Kidney glomerular epithelial cell (primary cell): Measurements from ENCODE around the gene VAV3.
A peak's percentile ranks its signal among the peaks of the same experiment; 100 is the strongest.

Source experiments
- DNase-seq: peaks from one replicate; lab custom pipeline; 2025; lab: John Stamatoyannopoulos, UW

The VAV3 gene

DNA sequence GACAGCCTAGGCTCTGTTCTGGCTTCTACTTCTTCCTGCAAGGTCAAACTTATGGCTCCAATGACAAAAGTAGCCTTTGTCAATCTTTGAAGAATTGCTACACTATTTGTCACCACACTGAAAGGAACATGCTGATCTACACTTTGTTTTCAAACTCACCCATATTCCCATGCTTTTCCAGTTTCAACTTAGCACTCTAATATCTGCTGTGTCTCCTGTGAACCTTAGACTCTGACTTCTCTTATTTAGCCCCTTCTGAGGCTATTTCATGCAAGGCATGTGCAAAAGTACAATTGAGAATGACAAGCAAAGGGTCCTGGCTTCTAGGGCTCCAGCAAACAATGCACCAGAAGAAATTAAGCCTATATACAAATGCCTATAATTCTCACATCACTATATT lies 374.9 kb downstream of the VAV3 start:
- no peak for DNase-seq

DNA sequence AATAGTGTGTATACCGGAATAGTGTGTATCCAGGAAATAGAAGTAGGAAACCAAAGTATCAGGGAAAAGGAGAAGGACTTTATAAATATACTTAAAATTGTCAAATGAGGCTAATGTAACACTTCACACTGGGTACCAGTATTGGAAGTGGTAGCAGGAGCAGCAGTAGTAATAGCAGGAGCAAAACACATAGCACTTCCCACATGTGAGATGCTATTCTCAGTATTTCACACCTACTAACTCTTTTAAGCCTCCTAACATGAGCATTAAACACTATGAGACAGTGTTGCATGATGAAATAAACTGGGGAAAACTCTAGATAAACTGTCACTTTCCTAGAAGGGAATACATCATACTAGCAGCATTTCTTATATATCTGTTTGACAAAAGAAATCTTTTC lies 376.7 kb downstream of the VAV3 start:
- DNase-seq, result no peak

DNA sequence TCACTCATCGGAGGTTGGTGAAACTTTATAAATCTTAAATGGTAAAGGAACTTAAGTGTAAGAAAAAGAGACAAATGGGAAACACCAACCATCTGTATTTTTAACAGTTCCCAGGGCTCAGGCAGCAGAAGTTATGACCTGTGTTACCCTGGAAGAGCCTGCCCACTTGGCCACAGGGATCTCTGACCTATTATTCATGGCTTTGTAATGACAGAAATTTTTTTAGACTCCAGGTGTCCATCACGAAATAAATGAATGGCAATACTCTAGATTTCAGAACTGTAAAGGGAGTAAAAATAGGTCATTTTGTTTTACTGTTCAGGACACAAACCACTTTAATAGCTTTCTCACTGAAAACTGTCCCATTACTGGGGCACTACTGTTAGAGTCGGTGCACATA lies 389.8 kb downstream of the VAV3 start:
- no peak for DNase-seq

DNA sequence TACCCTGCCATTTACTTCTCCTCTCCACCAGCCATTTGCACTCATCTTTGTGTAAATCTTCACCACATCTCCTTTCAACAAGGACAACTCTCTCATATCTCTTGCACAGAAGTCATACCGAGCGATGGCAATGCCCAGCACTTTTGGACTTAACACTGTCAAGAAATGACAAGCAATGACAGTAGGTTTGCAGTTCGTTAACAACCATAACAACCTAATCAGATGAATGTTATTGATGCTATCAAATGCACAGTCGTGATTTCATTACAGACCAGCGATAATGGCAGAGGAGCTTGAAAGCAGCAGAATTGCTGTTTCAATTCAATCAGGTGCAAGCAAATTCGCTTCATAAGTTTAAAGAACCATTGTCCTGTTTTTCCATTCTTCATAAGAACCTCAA lies 390.9 kb downstream of the VAV3 start:
- no peak for DNase-seq

DNA sequence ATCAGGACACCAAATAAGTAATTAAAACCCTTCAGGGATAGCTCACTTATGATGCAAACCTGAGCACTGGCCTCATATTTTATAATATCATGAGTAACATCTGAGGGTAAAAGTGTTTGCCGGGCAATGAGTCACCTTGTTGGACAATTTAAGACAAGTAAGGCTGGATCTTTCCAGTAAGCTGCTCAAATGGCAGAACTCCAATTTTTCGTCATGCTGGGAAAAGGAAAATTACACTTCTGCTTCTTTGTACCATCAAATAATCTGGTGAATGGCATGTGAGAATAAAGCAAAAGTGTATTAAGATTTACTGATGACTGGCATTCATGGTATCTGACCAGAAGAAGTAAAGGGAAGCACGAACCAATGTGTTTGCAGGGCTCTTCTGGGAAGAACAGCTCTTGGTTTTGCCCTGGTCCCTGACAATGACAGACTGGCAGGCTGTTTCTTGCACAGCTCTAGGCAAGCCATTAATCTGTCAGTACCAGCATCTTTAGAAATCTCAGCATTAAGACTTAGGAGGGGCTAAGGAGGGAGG lies 392.2 kb downstream of the VAV3 start:
- DNase-seq, result peak; percentile 60

DNA sequence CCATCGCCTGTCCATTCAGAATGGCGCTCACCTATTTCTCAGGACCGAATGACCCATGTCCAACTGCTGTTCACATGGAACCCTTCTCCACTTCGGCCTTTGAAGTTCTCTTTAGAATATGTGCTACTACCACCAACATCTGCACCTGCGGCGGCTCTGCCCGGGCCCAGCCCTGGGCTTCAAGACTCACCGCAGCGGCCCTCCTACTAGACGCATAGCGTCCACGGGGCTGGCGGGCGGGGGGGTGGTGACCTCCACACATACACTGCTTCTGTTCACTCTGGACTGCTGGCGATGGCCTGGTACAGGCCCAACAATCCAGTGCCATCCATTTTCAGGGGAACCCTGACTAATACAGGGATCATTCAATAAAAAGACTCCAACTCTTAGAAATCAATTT lies 394.2 kb downstream of the VAV3 start:
- DNase-seq, result no peak

DNA sequence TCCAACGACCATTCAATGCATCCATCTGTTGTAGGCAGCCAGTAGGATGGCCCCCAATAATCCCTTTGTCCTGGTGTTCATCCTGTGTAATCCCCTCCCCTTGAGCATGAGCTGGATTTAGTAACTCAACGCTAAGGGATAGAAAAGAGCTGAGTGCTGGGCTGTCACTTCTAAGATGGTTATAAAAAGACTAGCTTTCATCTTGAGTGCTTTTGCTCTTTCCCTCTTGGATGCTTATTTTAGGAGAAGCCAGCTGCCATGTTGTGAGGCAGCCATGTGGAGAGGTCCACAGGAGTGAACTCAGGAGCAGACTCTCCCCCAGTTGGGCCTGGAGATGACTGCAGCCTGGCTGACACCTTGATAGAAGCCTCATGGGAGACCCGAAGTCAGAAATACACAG lies 401.5 kb downstream of the VAV3 start:
- DNase-seq, result no peak

DNA sequence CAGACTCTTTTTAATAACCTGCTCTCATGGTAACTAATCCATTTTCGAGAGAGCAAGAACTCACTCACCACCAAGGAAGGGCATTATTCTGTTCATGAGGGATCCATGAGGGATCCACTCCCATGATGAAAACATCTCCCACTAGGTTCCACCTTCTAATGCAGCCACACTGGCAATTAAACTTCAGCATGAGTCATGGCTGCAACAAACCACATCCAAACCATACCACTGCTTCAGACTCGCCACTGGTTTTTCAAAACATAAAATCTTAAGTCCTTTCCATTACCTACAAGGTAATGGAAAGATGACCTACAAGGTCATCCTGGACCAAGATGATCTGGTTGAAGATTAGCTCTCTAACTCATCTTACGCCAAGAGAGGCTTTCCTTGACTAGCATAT lies 405.1 kb downstream of the VAV3 start:
- DNase-seq, result peak; percentile 3

DNA sequence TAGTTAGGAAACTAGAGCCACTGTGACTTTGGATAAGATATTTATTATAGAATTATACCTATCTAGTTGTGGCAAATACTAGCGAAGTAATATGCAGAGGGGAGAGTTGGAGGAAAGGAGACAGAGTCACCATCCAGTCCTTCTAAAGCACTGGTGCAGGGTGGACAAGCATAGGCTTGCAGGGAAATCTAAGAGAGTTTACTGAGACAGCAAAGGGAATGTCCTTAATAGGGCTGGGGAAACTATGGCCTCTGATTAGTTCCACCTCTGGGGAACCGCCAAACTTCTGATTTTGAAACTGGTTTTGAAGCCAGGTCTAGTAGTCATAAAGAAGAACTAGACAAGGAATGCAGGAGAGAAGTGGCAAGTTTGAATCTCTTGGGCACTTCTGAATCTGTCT lies 407.9 kb downstream of the VAV3 start:
- DNase-seq, result no peak

DNA sequence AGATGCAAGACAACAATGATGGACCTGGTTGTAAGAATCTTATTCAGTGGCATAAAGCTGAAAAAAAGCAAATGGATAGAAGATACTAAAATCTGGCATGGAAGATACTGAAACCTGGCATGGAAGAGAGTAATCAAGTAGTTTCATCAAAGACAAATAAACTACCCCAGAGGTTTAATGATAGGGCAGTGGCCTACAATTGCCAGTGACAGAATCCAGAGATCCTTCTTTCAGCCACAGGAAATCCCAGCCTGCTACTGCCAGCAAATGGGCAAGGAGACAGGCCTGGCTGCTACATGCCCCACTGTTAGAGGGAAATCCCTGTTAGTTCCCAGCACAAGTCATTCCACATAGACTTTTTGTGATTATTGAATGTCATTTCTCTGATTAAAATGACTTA lies 409.4 kb downstream of the VAV3 start:
- DNase-seq, result no peak

DNA sequence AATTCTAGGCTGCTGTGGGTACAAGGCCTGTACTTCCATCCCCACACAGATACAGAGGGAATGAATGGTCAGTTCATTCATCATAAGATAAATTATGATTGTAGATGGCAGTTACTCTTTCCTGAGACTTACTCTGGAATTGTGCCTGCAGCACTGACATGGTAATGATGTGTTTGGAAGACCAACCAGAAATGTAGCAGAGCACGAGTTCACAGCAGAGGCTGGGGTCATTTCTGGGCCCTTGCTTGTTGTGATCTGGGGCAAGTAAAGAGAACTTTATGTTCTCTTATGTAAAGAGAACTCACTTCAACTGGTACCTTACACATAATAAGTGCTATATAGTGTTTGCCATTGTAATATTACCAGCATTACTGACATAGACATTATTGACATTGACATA lies 412.2 kb downstream of the VAV3 start:
- DNase-seq, result no peak

DNA sequence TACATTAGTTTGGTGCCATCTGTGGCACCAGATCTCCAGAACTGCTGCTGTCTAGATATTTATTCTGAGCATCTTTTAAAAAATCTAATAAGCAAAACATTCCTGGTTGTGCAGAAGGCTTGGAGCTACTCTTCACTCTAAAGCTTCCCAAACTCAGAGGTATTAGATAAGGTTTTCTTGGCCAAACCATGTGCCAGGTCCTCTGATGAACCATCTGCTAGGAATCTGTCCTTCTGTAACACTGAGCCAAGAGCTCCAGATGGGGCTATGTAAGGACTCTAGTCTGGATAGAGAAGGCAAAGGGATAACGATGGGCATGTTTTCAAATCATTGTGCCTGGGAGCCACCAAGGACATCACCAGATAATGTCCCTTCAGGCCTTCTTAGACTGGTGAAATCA lies 413.5 kb downstream of the VAV3 start:
- no peak for DNase-seq

DNA sequence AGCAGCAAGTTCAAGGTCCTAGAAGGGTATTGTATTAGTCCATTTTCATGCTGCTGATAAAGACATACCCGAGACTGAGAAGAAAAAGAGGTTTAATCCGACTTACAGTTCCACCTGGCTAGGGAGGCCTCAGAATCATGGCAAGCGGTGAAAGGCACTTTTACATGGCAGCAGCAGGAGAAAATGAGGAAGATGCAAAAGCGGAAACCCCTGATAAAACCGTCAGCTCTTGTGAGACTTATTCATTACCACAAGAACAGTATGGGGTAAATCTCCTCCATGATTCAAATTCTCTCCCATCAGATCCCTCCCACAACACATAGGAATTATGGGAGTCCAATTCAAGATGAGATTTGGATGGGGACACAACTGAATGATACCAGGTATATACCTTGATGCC lies 414.6 kb downstream of the VAV3 start:
- DNase-seq, result no peak

DNA sequence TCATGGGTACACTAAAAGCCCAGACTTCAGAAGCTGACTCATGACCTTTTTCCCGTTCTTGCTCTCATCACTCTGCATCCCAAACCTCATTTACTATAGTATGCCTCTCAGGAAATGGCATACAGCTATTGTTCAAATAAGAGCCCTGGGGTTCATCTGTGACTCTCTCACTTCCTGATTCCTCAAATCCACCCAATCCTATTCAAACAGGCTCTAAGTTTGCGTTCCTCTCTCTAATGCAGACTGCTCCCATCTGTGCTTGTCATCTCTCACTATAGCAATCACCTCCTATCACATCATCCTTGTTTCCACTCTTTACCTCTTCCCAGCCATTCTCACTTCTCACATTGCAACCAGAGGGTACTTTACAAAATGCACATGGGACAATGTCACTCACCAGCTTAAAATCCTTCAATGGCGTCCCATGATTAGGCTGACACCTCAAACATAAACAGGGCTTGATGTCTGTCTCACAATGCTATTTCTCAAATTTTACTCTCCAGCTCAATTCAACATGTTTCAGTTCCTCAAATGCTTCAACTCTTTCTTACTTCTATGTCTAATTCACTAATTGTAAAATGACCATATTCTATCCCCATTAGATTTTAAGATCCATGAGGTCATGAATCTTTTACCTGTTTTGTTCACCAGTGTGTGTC lies 415.7 kb downstream of the VAV3 start:
- no peak for DNase-seq

DNA sequence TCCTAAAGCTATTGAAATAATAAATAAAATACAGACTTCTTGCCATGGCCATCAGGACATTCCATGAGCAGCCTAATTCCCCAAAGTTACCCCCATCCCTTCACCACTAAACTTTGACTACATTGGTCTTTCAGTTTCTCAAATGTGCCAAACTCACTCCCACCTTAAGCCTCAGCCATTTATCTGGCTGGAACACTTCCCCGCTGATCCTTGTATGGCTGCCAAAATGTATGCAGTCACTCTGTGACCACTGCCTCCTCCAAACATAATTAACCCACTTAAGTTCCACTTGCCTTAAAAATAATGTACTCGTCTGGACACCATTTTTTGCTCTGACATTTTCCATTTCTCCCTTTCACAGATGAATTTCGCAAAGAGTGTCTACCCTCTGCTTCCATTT lies 416.7 kb downstream of the VAV3 start:
- no peak for DNase-seq

DNA sequence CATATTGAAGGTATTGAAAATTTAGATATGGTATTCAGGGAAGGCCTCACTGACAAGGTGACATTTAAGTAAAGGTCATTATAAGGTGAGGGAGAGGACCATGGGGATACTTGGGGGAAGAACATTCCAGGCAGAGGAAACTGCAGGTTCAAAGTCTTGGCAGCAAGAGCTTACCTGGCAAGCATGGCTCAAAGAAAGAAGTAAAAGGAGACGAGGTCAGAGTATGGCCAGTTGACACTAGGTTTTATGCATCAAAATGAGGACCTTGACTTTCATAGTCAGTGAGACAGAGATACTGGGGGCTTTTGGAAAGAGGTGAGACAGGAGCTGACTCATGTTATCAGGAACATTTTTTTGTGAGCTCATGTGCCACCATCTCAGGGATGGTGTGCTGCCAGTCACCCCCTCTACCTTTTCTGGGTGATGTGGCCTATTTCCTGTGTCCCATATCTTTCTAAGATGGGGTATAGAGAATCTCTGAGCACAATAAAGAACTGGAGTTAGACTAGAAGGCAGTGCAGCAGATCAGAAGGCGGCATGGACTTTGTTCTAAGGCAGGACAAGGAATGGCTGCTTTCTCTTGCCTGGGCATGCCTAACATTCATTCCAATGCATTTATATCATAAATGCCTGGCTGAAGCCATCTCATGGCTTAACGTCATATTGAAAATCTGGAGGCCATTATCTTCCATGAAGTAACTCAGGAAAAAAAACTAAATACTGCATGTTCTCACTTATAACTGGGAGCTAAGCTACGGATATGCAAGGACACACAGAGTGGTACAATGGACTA lies 417.4 kb downstream of the VAV3 start:
- DNase-seq, result no peak

DNA sequence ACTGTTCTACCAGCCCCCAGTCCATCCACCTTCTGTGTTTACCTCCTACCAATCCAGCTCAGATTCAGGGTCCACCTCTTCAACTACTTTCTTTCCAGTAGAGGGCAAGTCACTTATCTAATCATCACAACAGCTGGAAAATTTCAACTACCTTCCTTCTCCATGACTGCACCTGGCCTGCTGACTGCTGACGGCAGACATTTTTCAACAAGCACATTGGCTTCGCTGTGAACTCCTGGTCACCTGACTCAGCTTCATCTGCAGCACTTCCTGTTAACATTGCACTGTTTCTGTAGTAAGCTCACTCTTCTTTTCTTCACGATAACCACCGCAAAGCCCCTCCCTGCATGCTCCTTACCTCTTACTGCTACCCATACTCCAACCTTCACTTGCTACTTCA lies 418.4 kb downstream of the VAV3 start:
- no peak for DNase-seq

DNA sequence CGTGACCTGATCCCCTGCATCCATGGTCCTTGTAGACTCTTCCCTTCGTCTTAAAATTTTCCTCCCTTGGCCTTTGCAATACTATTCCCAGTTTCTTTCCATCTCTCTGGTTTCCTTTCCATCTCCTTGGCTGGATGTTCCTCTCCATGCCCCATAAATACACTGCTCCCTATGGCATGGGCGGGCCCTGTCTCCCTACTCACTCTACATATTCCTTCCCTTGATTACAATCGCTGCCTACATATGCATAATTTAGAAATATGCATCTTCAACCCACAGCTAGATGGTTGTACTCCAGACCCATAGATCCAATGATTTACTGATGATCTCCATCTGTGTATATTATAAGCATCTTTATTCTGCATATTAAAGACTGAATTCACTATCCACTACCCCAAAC lies 419.1 kb downstream of the VAV3 start:
- DNase-seq, result no peak

DNA sequence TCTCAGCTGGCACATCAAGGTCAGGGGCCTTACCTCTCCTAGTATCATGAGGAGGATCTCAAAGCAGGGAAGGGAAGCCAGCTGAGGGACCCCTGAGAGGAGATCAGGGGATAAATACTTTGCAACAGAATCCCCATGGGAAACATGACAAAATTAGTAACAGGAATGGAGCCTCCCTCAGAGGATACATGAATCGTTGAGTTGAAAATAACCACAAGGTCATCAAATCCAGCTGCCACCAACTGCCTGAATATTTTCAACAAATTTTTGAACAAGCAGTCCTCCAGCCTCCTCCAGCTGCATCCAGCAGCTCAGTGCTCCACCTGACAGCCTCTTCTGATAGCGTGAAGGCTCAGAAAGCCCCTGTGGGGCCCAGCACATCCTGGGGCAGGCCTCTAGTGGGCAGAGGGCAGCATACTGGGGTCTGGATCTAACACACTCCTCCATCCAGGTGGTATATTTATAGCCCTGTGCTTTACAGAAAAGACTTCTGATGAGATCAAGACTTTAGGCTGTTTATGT lies 419.9 kb downstream of the VAV3 start:
- DNase-seq, result no peak

DNA sequence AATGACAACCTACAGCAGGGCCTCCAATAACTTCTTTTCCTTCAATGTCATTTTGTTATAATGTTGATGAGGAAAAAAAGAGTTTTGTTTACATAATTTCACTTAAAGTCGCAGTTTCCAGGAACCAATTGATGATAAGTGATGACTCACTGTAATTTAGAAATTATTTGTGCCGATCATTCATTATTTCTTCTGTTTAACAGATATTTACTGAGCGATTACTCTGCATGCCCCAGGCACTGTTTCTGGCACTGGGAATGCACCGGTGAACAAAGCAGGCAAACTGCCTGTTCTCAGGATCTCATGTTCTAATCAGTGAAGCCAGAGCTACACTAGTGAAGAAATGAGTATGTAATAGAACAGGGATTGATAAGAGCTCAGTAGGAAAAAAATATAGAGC lies 420.7 kb downstream of the VAV3 start:
- no peak for DNase-seq

DNA sequence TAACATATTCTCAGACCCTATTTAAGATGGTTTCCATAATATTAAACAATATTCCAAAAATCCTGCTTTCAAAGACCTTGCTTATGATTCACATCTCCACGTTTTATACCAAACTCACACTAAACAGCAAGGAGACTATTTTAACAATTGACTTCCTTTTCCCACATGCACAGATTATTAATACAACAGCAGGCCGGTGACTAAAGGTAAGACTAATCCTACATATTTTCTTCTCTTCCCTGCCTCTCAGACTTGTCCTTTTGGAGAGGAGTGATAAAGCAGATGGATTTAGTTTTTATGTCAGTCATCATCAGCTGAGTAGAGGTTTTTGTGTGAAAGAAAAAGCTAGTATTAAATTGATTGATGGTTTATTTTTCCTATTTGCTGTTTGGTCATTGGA lies 423.6 kb downstream of the VAV3 start:
- no peak for DNase-seq

DNA sequence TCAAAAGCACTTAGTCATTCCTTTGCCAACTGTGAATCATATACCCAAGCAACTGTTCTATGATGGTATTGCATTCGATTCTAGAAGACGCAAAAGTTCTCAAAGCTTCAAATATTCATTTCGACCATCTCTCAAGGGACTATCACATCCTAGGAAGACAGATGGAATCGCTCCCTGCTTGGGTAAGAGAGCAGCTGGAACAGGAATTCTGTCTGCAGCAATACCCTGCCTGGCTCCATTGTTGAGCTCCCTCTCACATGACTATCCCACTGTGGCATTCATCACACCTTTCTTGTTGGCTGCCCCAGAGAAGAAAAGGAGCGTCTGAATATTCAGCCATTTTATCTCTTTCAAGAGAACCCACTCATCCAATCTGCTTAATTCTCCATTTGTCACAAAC lies 426.5 kb downstream of the VAV3 start:
- no peak for DNase-seq

DNA sequence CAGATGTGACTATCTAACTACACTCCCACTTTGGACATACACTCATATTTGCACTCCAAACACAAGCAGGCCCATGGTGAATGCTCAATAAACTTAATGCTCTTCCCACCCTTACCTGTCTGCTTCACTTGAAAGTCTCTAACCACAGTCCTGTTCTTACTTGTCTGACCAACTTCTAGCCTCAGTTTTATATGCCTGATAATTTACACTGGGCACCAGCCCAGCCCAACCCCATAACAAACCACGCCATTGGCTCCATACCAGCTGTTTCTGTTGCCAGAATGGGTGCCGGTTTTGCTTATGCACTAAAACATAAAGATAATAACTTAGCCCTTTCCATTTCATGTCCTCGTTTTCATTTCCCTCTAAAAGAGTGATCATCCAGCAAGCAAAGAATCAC lies 428.7 kb downstream of the VAV3 start:
- DNase-seq, result no peak

DNA sequence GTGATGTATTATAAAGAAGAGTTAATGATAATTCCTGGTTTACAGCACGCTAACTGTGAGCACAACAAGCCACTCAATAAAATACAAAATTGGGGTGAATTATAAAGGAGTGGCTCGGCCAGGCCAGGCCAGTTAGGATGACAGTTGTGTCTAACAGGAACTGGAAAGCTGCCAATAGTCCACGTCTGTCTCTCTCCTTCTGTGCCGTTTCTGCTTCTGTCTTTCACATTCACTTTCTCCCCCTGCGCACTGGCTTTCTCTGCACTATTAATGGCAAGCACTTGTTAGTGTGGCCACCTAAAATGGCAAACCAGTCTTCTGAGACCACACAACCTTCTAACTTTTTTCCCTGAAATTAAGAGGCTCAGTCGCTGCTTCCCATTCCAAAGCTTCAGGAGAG lies 429.9 kb downstream of the VAV3 start:
- DNase-seq, result no peak
